Epithelial cell of proximal tubule (primary cell): ENCODE data around the gene COLEC11. TPM values are rescaled to one million over a fixed set of nuclear protein-coding genes. Genes with fewer than 3 reads are reported as not detected.

Source experiments
- DNase-seq: peaks from one replicate; pipeline ENCODE4 v3.0.0-alpha.2; 2011; ENCODE audit warnings: low read depth
- H3K4me3 ChIP-seq: 2 replicates; pipeline ENCODE4 v1.5.1; 2011; ENCODE audit warnings: low read depth, mild to moderate bottlenecking, low read length
- total RNA-seq: library from RNA; depleted of rRNA; stranded (reverse); fragments of >200 nt; gene quantifications from 2 replicates; pipeline ENCODE4 v1.2.3, GENCODE V29; 2015
- TF ChIP-seq, protein P1 (sequence below): conservative IDR thresholded peaks from 2 replicates; pipeline ENCODE4 v1.5.1; 2012; ENCODE audit warnings: low read depth, mild to moderate bottlenecking, low read length

Gene COLEC11
- total RNA-seq, 1 donor from 2014 or later: 0.40 TPM

DNA sequence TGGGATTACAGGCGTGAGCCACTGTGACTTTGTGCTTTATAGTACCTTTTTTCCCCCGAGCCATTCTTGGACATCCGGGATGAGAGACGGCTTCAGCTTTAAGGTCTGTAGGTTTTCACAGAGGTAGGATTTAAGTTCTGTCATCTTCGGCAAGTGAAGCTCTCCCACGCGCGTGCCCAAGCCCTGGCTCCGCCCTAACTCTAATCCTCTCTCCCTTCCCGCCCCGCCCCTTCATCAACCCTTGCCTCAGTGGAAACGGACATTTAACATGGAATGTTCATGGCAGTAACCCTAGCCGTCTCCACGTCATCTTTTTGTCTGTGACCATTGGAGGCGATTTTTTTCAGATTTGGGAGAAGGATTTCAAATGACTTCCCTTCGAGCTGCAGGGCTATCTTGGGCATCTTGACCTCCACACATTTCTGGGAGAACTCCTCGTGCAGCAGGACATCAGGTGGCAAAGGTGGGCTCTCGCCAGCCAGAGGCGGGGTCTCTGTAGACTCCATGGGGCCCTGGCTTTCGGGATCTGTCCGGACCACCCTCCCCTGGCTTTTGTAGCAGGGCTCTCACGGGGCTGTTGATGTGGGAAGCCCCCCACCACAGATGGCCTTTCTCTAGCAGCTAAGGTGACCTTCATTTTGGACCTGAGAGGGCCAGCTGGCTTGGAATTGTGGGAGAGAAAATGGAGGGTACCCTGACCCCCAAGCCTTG lies 6.8 kb downstream of the COLEC11 start:
- TF ChIP-seq, protein P1, sequence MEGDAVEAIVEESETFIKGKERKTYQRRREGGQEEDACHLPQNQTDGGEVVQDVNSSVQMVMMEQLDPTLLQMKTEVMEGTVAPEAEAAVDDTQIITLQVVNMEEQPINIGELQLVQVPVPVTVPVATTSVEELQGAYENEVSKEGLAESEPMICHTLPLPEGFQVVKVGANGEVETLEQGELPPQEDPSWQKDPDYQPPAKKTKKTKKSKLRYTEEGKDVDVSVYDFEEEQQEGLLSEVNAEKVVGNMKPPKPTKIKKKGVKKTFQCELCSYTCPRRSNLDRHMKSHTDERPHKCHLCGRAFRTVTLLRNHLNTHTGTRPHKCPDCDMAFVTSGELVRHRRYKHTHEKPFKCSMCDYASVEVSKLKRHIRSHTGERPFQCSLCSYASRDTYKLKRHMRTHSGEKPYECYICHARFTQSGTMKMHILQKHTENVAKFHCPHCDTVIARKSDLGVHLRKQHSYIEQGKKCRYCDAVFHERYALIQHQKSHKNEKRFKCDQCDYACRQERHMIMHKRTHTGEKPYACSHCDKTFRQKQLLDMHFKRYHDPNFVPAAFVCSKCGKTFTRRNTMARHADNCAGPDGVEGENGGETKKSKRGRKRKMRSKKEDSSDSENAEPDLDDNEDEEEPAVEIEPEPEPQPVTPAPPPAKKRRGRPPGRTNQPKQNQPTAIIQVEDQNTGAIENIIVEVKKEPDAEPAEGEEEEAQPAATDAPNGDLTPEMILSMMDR: no peak
- no peak overlapping the region for H3K4me3 ChIP-seq
- no peak for DNase-seq

DNA sequence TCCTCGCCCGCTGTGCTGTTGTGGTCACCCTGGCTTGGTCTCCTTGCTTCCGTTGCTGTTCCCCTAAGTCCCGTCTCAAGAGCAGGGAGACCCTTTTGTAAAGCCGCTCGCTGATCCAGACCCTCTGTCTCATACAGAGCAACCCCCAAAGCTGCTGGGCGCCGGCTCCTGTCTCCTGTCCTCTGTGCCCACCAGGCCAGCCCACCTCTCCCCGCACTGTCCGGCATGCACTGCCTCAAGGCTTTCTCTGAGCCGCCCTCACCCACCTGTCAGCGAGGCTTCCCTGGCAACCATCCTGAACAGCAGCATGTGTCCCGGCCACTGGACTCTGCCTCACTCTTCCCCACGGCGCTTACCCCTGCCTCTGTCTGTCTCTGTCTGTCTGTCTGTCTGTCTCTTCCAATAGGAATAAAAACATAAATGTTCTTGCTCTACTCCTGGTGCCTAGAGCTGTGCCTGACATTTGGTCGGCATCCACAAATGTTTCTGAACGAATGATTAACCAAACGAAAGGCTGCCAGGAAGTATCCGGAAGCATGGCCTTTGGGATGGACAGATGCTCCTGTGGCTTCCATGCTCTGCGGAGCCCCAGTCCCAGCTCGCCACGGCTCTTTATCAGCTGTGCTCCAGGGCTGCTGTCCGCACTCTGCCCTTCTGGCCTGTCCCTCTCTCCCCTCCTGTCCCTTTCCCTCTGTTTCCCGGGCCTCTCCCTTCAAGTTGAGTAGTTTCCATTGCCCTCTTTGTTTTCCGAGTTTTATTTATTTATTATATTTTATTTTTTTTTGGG lies 7.8 kb downstream of the COLEC11 start:
- DNase-seq: no peak
- TF ChIP-seq, protein P1: no peak
- H3K4me3 ChIP-seq: no peak overlapping the region

DNA sequence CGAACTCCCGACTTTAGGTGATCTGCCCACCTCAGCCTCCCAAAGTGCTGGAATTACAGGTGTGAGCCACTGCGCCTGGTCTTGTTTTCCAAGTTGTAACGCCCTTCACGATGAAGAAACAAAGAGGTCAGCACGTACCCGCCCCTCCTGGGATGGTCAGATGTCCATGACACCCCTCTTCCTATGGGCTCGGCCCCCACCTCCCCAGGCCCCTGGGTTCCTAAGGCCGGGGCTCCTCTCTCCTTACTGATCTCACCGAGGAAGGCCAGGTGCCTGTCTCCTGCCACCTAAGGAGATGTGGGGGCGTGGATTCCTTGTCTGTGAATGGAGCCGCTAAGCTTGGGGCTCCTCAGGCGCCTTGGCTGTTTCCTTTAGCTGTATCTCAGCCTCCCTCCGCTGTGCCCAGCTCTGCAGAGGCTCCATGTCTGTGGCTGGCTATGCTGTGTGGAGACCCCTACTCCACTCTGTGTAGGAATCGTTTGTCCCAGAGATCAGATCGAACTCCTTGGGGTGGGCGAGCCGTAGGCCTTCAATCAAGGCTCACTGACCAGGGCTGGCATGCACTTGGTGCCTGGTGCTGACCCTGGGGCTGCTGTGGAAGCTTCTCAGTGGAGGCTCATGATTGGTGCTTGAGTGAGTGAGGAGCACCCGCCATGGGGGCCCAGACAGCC lies 8.8 kb downstream of the COLEC11 start:
- H3K4me3 ChIP-seq: no peak overlapping the region
- DNase-seq: no peak
- TF ChIP-seq, protein P1: no peak

DNA sequence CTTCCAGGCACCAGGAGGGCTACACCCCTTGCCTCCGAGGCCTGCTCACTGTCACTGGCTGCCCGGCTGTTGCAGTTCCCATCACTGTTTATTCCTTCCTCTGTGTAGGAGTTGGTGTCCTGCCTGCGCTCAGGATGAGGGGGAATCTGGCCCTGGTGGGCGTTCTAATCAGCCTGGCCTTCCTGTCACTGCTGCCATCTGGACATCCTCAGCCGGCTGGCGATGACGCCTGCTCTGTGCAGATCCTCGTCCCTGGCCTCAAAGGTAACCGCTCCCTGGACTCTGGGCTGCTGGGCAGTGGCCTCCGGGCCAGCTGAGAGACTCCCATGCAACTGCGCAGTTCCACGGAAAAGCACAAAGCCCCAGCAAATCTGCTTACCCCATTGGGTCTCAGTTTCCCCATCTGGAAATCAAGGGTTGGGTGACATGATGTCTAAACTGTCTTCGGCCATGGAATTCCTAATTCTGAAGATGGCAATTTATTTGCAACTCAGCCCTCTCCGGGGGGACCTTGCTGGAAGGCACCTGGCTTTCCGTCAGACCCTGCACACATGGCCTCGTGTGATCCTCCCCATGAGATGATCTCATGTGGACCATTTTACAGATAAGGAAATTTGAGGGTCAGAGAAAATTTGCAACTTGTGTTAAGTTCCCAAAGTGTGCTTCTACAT lies 9.4 kb downstream of the COLEC11 start:
- no peak overlapping the region for H3K4me3 ChIP-seq
- no peak for DNase-seq
- TF ChIP-seq, protein P1: no peak

DNA sequence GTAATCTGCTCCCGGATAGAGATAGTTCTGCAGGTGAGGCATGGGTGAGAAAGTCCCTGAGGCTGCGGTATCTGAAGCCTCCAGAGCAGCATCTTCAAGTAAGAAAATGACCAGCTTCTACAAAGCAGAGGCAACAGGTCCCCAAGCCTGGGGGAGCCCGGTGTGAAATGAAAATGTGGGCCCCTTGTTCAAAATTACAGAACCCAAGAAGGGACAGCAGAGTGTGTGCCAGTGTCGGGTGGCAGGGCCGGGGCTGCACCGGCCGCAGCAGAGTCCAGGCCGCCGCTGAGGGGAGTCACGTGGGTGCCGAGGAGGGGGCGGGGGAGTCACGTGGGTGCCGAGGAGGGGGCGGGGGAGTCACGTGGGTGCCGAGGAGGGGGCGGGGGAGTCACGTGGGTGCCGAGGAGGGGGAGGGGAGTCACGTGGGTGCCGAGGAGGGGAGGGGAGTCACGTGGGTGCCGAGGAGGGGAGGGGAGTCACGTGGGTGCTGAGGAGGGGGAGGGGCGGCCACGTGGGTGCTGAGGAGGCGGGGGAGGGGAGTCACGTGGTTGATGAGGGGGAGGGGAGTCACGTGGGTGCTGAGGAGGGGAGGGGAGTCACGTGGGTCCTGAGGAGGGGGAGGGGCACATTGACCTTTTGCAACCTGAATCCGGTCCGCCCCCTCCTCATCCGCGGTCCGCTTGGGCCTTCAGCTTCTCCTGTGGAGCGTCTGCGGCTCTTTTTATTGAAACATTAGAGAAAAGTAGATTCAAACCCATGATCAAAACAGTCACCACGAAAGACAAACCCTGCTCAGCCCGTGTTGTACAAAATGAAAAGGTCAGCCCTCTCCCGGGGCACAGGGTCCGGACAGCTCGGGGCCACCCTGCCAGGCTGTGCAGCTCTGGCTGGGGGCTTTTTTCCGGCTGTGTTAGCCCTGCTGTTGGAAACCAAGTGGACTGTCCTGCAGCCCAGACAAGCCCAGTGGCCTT lies 10.4 kb downstream of the COLEC11 start:
- H3K4me3 ChIP-seq: peak overlapping the region; percentile 10
- TF ChIP-seq, protein P1: no peak
- DNase-seq: no peak

DNA sequence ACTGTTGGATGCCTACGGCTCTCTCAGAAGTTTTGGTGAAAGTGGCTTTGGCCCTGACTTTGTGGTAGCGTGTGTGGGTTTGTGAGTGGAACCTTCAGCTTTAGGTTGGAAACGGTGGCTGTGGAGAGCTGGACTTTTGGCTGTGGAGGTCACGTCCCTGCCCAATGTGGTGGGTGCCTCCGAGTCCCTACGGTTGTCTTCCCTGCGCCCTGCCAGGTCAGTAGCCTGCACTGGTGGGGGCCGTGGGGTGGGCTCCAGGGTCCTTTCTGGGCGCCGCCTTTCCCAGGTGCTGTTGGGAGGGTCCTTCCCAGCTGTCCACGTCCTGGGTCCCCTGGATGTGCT lies 11.1 kb downstream of the COLEC11 start:
- DNase-seq: no peak
- no peak overlapping the region for H3K4me3 ChIP-seq
- TF ChIP-seq, protein P1: no peak
